Muscle layer of colon (tissue), 2 donors: ENCODE measurements around the gene SMG6.
"Not testable (repeated sequence)": the region's sequence is repeated elsewhere in the genome, so short reads cannot be mapped to it uniquely, and the experiment has no call there.

Source experiments
- H3K27ac ChIP-seq: one replicate; pipeline ENCODE4 v1.7.0; 2013; ENCODE audit warnings: low read depth, mild to moderate bottlenecking, low read length, moderate library complexity
- H3K27me3 ChIP-seq, 2 donors: one replicate each; pipeline ENCODE4 v1.7.0; 2013; ENCODE audit warnings: low read length in 2 of 2, mild to moderate bottlenecking in 2 of 2; ENCODE audit not compliant: insufficient read depth in 2 of 2, control insufficient read depth in 1 of 2
- H3K36me3 ChIP-seq: one replicate; pipeline ENCODE4 v1.7.0; 2013; ENCODE audit warnings: mild to moderate bottlenecking, low read length; ENCODE audit not compliant: insufficient read depth
- H3K4me1 ChIP-seq: one replicate; pipeline ENCODE4 v1.7.0; 2013; ENCODE audit warnings: mild to moderate bottlenecking, low read length; ENCODE audit not compliant: insufficient read depth
- H3K4me3 ChIP-seq, 2 donors: one replicate each; pipeline ENCODE4 v1.7.0; 2013; ENCODE audit warnings: low read length in 2 of 2, low read depth in 1 of 2, mild to moderate bottlenecking in 1 of 2, moderate library complexity in 1 of 2
- H3K9ac ChIP-seq: one replicate; pipeline ENCODE4 v1.7.0; 2013; ENCODE audit warnings: low read length
- H3K9me3 ChIP-seq: one replicate; pipeline ENCODE4 v1.7.0; 2013; ENCODE audit warnings: mild to moderate bottlenecking, low read length
- donor health status: abdominal sarcoma.
- donor health status: Adenocarcinoma of cecum.

The SMG6 gene

GRCh38 chr17:2018716-2019510, 284.7 kb downstream of the SMG6 start:
- H3K27ac ChIP-seq = no peak overlapping the region
- H3K27me3 ChIP-seq = peaks cover 0 to 28% of the 10 kb centered on the region in 2 donors
- H3K36me3 ChIP-seq = no peaks in the 10 kb centered on the region
- no peak overlapping the region for H3K9ac ChIP-seq
- no peak overlapping the region for H3K4me3 ChIP-seq
- no peaks in the 10 kb centered on the region for H3K4me1 ChIP-seq
- no peaks in the 10 kb centered on the region for H3K9me3 ChIP-seq

- Histone ChIP-seq H3K27me3 (peaks cover 0 to 15% of the 10 kb centered on the region in 2 donors), H3K9ac (no peak overlapping the region), H3K36me3 (no peaks in the 10 kb centered on the region), H3K4me3 (no peak overlapping the region), H3K27ac (no peak overlapping the region), H3K9me3 (no peaks in the 10 kb centered on the region), H3K4me1 (no peaks in the 10 kb centered on the region)
These were observed 286.2 kb downstream of the SMG6 start for GRCh38 chr17:2017274-2017941.

DNA sequence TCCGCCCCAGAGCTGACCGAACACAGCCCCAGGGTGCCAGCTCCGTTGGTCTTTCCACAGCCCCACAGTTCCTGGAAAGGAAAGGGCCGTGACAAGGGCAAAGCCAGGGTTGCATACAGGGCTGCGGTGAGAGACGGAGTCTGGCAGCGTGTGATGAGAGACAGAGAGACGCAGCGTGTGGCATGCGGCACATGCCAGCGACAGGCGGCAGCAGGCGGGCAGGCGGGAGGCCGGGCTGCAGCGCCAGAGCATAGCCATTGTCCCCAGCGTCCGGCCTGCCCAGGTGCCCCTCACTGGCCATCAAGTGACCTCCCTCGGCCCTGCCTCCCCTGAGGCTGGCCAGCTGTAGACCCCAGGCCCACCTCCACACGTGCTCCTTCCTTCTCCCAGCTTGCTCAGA, 287.1 kb downstream of the SMG6 start:
- Histone ChIP-seq H3K9me3 (no peaks in the 10 kb centered on the region), H3K27ac (no peak overlapping the region), H3K36me3 (no peaks in the 10 kb centered on the region), H3K4me3 (no peak overlapping the region), H3K9ac (no peak overlapping the region), H3K27me3 (peaks cover 0 to 12% of the 10 kb centered on the region in 2 donors), H3K4me1 (no peaks in the 10 kb centered on the region)

GRCh38 chr17:2015314-2015713, 288.3 kb downstream of the SMG6 start:
- Histone ChIP-seq H3K36me3 (no peaks in the 10 kb centered on the region), H3K27me3 (peaks cover 0 to 12% of the 10 kb centered on the region in 2 donors), H3K4me3 (no peak overlapping the region), H3K4me1 (no peaks in the 10 kb centered on the region), H3K9ac (no peak overlapping the region), H3K27ac (no peak overlapping the region), H3K9me3 (no peaks in the 10 kb centered on the region)

DNA sequence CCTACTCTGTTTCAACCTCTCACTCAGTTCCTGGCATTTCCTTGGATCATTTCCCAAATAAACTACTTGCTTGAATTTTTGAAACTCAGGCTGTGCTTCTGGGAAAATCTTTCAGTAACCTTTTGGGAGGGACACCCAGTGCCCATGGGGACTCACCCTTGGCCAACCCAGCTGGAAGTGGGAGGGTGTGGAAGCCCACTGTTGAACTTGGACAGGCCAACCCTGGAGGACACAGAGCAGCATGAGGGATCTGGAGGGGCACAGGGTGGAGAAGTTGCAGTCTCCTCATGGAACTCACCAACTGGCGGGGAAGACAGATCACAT, 289.6 kb downstream of the SMG6 start:
- H3K9ac ChIP-seq = no peak overlapping the region
- H3K27me3 ChIP-seq = peaks cover 0 to 12% of the 10 kb centered on the region in 2 donors
- H3K4me3 ChIP-seq = no peak overlapping the region
- H3K4me1 ChIP-seq = no peaks in the 10 kb centered on the region
- no peaks in the 10 kb centered on the region for H3K9me3 ChIP-seq
- H3K27ac ChIP-seq = no peak overlapping the region
- no peaks in the 10 kb centered on the region for H3K36me3 ChIP-seq

- H3K4me1 ChIP-seq, H3K9me3 ChIP-seq, H3K4me3 ChIP-seq, H3K27ac ChIP-seq, H3K36me3 ChIP-seq, H3K9ac ChIP-seq: not testable (repeated sequence)
- peaks cover 0 to 11% of the 10 kb centered on the region in 2 donors for H3K27me3 ChIP-seq
These were observed 290.2 kb downstream of the SMG6 start for GRCh38 chr17:2013220-2013993.

DNA sequence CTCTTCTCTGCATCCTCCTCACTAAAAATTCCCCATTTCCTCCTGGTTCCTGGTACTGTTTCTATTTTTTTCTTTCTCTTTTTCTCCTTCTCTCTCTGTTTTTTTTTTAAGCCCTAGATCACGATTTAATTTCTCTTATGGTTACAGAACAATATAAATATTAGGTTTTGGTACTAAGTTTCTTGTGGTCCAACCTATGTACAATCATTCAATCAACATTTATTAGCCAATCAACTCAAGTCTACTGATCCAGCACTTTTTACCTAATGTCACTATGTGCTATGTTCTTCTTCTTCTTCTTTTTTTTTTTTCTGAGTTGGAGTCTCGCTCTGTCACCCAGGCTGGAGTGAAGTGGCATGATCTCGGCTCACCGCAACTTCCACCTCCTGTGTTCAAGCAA, 291.1 kb downstream of the SMG6 start:
- Histone ChIP-seq H3K4me3 (no peak overlapping the region), H3K9me3 (no peaks in the 10 kb centered on the region), H3K4me1 (no peaks in the 10 kb centered on the region), H3K27ac (no peak overlapping the region), H3K9ac (no peak overlapping the region), H3K27me3 (peaks cover 0 to 2% of the 10 kb centered on the region in 2 donors), H3K36me3 (no peaks in the 10 kb centered on the region)

GRCh38 chr17:2011411-2012371, 291.9 kb downstream of the SMG6 start:
- Histone ChIP-seq H3K27ac (no peak overlapping the region), H3K9me3 (no peaks in the 10 kb centered on the region), H3K27me3 (no peaks in the 10 kb centered on the region), H3K36me3 (no peaks in the 10 kb centered on the region), H3K4me3 (no peak overlapping the region), H3K4me1 (no peaks in the 10 kb centered on the region), H3K9ac (no peak overlapping the region)
